Stimulated activated naive CD4-positive, alpha-beta T cell (primary cell): ENCODE data around the gene ENOPH1.
A peak's percentile ranks its signal among the peaks of the same experiment; 100 is the strongest.
"Not testable (repeated sequence)": the region's sequence is repeated elsewhere in the genome, so short reads cannot be mapped to it uniquely, and the experiment has no call there.

ENCODE experiments used
- DNase-seq, 6 experiments: peaks; one replicate each; lab custom pipeline; 2025; lab: John Stamatoyannopoulos, UW

The ENOPH1 gene

DNA sequence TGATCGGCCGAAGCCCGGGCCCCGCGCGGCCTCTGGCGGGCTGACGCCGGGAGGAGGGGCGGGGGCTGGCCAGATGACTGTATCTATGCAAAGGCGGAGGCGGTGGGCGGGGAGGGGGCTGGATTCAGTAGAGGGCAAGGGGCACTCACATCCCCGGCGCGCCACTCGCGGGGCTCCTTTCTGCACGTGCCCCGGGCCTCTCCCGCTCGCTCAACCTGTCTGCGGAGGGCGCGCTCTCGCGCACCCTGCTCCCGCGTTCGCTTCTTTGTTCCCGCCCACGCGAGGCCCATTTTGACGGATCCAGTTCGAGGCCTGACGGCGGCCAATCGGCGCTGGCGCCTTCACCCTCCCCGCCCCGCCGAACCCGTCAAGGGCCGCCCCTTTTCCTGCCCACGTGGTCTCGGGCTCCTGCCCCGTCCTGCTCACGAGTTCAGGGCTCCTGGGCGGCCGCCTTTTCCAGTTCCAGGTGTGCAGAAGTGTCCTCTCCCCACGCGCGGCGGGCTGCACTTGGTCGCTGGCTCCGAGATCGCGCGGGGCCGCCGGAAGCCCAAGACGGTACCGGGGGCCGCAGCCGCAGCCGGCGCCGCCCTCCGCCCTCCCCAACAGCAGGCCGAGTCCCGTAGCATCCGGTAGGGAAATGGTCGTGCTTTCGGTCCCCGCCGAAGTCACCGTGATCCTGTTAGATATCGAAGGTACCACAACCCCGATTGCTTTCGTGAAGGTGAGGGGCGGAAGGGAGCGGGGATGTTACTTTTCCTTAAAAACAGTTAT lies at the start of gene ENOPH1, which contains the start of gene HNRNPDL:
Gene ENOPH1, plus strand, starts transcription at position 398 of the 771 bp plus-strand sequence. Its CDS starts 240 bp downstream, at position 638.
Gene HNRNPDL, minus strand, starts transcription at position 270 of the 771 bp plus-strand sequence. CDS start 772 bp downstream, outside the sequence.
- peak; percentile 93 to 96 (median 94) for DNase-seq

DNA sequence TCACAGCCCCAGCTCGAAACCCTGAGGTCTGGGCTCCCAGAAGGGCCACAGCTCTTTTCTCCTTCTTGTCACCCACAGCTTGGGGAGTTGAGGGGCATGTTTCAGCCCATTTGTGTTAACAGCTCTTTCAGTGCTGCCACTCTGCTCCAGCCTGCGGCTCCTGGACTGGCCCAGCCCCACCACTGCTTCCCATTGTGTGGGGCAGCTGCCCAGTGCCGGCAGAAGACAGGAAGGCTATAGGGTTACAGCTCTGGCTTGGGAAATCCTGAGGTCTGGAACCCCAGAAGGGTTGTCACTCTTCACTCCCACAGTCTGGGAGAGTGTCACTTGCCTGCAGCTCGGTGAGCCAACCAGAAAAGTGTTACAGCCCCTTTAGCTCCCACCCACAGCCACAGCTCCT lies 49.6 kb upstream of the ENOPH1 start:
- DNase-seq, result no peak

DNA sequence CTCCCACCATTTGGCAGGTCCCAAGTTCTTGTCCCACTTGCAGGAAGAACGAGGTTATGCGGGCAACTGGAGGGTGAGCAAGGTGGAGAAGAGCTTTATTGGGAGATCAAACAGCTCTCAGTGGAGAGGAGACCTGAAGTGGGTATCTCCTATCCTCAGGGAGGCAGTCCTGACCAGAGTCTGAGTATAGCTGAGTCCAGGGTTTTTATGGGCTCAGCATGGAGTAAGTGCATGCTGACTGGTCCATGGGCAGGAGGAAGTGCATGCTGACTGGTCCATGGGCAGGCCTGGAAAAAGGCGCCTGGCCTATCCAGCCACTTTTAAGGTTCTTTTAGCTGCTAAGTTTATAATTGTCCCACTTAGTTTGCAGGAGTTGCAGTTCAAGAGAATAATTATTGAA lies 49.2 kb upstream of the ENOPH1 start:
- DNase-seq, result no peak

DNA sequence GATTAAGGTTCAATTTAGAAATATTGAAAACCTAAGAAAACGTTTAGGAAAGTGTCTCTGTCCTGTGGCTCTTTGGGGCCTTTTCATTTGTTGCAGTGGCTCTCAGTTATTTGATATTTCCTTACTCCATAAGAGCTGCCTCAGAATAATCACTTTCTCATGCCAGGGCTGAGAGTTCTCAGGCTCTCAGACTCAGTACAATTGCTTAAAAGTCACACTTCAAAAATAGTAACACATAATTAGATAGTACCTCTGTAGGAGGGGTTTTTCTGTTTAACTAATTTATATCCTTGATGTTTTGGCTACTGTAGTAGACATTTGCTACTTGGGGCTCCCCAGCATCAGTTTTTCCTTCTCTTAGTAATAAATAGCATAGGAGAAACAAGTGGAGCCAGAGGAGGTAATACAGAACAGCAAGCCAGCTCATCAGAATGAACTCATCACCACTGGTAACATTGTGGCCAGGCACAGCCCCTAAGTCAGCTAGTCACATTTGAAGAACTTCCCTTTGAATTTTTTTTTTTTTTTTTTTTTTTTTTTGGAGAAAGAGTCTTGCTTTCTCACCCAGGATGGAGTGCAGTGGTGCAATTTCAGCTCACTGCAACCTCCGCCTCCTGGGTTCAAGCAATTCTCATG lies 48.6 kb upstream of the ENOPH1 start:
- DNase-seq, result no peak

DNA sequence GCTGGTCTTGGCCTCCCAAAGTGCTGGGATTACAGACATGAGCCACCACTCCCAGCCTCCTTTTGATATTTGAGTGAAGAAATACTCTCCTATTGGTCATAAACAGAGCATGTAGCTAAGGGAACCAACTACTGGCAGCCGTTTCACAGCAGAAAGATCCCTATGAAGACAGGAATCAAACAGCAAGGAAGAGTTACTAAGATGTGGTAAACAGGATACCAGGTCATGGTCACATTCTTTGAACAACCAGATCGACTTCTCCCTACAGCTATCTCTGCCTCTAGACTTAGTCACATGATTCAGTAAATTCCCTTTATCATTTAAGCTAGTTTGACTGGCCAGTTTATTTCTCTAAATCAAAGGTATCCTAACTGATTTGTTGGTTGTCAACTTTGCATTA lies 47.6 kb upstream of the ENOPH1 start:
- no peak for DNase-seq

DNA sequence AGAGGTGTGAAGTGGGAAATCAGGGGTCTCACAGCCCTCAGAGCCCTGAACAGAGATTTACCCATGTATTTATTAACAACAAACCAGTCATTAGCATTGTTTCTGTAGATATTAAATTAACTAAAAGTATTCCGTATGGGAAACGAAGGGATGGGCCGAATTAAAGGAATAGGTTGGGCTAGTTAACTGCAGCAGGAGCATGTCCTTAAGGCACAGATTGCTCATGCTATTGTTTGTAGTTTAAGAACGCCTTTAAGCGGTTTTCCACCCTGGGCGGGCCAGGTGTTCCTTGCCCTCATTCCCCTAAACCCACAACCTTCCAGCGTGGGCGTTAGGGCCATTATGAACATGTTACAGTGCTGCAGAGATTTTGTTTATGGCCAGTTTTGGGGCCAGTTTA lies 44.1 kb upstream of the ENOPH1 start:
- not testable (repeated sequence) for DNase-seq

DNA sequence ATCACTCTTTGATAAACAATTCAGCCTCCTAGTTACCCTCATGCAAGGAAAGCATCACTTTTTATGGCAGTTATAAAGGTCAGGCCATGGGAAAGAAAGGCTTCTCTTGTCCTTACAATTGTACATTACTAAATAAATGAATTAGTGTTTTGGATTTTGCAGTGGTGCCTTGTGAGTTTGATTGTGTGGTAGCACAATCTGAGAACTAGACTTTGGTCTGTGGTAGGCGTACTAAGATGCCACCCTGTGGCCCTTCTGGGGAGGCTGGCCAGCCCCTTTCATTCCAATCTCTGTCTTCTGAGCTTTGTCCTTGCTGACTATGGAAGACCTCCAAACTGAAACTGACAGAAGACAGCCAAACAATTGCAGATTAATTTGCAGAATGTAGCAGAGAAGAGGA lies 42.0 kb upstream of the ENOPH1 start:
- DNase-seq, result no peak

DNA sequence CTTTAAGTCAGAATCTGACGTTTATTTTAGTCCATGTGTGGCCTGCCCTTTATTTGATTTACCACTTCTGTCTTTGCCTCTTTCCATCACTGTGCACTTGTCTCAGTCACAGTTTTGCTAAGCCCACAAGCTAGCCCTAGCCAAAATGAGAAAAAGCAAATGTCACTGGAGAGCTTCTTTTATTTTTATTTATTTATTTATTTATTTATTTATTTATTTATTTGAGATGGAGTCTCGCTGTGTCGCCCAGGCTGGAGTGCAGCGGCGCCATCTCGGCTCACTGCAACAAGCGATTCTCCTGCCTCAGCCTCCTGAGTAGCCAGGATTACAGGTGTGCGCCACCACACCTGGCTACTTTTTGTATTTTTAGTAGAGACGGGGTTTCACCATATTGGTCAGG lies 40.3 kb upstream of the ENOPH1 start:
- not testable (repeated sequence) for DNase-seq

DNA sequence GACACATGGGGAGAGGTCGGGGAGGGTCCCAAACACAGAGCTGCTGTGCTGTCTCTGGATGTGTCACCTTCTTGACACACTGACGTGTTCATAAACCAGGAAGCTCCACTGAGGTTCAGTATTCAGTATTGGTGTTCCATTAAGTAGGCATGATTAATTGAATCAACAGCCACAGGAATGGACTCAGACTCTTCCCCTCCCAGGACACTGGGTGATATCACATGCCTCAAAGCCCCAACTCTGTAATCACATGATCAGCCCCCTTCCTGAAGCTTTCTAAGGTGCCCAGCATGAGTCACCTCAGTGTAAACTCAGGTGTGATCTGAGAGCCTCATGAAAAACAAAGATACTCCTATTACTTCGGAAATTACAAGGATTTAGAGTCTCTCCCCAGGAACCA lies 35.5 kb upstream of the ENOPH1 start:
- no peak for DNase-seq

DNA sequence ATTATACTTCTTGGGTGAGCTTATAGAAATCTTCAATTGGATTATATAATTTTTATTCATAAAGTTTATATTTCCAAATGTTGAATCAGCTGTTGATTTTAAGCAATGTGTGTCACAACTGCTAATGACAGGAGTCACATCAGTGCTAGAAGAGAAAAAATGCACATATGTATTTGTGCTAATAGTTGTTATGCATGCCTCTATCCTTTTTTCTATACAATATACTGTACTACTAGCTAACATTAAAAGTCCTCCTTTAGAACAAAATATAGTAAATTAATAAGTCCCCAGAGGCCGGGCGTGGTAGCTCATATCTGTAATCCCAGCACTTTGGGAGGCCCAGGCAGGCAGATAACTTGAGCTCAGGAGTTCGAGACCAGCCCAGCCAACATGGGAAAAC lies 32.9 kb upstream of the ENOPH1 start:
- DNase-seq, result no peak

DNA sequence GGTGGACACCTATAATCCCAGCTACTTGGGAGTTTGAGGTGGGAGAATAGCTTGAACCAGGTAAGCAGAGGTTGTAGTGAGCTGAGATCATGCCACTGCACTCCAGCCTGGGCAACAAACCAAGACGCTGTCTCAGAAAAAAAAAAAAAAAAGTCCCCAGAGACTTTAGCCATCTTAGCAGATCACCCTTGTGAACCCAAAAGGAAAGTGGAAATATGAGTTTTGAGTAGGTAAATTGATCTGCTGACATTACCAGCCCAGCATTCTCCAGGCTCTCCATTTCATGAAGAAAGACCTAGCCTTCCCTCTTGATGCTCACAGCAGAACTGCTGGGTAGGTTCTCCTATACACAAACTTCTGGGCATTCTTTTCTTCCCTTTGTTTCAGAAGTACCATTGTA lies 32.1 kb upstream of the ENOPH1 start:
- no peak for DNase-seq

DNA sequence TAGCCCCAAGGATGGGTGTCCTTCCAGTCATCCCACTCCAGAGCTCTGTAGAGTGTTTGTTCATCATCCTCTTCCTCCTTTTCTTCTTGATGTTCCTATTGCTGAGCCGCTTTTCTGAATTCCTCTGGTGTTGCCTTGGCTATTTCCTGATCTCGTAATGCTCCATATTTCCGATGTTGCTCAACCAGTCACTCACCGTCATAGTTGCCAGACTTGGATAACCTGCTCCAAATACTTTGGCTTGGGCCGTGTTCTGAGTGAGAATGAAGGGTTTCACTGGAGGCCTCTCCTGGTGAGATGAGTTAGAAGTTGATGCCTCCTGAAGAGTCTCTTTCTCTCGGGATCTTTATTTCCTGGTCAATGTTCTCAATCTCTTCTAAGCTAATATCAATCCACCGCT lies 28.8 kb upstream of the ENOPH1 start:
- DNase-seq, result no peak

DNA sequence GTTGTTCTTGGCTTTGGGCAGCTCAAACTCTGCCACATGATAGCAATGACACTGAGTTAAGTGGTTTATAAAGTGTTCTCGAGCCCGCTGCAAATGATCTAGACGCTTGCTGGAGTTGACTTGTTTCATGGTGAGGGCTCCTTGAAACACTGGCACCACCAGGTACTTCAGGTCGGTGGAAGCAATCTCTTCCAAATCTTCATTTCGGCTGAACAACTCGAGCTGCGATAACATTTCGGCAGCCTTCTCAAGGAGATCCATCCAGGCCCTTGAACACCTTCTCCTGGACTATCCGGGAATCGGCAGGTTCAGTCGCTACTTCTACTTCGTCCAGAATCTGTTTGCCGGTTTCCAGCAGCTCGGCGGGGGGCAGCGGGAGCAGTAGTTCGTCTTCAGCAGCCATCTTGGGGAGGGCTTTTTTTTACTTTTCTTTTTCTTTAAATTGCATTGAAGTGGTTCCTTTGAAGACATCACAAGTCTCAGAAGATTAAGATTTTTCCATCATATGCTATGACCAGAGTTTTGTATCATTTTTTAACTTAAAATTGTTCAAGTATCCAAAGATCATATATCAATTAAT lies 28.1 kb upstream of the ENOPH1 start:
- DNase-seq, result no peak

DNA sequence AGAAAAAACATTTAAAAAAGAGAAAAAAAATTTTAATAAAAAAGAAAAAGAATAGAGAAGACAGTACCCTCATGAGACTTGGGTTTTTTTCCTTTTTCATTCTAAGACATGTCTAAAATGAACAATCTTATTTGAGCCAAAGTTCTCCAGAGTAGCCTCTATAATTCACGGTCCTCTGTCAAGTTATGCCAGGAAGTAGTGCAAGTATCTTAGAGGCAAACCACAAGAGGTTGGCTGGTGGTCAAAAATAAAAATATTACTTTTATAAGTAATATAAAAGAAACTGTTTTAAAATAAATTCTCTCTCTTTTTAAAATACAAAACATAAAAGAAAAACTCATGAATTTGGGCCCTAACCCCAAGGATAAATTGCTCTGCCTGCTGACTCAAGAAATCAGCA lies 26.7 kb upstream of the ENOPH1 start:
- no peak for DNase-seq

DNA sequence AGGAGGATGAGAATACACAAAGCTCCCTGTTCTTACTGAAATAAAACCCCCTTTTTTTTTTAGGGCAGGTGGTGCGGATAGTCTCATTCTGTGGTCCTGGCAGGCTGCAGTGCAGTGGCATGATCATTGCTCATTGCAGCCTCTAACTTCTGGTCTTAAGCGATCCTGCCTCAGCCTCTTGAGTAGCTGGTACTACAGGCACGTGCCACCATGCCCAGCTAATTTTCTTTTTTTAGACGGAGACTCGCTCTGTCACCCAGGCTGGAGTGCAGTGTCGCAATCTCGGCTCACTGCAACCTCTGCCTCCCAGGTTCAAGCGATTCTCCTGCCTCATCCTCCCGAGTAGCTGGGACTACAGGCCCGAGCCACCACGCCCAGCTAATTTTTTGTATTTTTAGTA lies 15.3 kb upstream of the ENOPH1 start:
- DNase-seq, result not testable (repeated sequence)

DNA sequence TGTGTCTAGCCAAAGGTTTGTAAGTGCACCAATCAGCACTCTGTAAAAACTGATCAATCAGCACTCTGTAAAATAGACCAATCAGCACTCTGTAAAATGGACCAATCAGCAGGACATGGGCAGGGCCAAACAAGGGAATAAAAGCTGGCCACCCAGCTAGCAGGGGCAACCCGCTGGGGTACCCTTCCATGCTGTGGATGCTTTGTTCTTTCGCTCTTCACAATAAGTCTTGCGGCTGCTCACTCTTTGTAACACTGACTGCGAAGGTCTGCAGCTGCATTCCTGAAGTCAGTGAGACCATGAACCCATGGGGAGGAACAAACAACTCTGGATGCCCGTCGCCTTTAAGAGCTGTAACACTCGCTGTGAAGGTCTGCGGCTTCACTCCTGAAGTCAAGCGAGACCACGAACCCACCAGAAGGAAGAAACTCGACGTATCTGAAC lies 14.4 kb upstream of the ENOPH1 start:
- DNase-seq, result no peak

DNA sequence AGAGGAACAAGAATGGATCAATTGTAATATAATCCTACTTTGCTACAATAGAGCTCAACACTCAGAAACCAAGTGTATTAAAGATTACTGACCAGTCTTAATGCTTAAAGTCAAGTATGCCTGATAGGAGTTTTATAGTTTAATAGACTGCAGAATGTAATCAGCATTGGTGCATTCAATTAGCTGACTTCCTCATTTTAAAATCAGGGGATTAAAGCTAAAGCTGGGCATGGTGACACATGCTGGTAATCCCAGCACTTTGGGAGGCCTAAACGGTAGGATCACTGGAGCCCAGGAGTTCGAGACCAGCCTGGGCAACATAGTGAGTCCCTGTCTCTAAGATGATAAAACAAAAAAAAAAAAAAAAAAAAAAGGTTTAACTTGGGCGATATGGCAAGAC lies 10.9 kb upstream of the ENOPH1 start:
- DNase-seq, result no peak

DNA sequence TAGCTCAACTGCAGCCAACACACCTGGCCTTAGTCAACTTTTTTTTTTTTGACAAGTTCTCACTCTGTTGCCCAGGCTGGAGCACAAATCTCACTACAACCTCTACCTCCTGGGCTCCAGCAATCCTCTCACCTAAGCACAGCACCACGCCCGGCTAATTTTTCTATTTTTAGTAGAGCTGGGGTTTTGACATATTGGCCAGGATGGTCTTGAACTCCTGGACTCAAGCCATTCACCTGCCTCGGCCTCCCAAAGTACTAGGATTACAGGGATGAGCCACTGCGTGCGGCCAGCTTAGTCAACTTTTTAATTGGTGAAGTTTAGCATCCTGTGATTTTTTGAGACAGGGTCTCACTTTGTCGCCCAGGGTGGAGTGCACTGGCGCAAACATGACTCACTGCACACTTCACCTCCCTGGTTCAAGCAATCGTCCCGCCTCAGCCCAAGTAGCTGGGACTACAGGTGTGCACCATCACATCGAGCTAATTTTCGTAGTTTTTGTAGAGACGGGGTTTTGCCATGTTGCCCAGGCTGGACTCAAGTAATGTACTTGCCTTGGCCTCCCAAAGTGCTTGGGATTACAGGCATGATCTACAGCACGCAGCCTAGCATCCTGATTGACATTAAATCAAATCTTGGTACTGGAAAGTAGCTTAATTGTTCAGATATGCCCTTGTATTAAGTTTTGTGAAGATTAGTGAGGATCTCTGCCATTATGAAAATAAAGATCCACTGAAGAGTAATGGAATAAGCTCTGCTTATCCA lies 8.4 kb upstream of the ENOPH1 start:
- peak in 1 of 6 experiments; percentile 33 for DNase-seq

DNA sequence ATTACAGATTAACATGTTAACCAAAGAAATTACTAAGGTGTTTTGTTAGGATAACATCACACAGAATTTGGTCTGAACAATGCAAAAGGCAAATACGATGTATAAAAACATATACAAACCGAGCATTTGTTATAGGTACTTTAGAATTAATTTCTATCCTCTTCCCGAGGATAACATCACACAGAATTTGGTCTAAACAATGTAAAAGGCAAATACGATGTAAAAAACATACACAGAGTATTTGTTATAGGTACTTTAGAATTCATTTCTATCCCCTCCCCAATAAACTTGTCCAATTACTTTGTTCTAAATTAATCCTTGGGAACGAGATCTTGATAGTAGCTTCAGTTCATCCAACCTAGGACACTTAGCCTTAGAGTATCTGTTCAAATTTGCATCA lies 7.8 kb upstream of the ENOPH1 start:
- DNase-seq, result peak in 1 of 6 experiments; percentile 33

DNA sequence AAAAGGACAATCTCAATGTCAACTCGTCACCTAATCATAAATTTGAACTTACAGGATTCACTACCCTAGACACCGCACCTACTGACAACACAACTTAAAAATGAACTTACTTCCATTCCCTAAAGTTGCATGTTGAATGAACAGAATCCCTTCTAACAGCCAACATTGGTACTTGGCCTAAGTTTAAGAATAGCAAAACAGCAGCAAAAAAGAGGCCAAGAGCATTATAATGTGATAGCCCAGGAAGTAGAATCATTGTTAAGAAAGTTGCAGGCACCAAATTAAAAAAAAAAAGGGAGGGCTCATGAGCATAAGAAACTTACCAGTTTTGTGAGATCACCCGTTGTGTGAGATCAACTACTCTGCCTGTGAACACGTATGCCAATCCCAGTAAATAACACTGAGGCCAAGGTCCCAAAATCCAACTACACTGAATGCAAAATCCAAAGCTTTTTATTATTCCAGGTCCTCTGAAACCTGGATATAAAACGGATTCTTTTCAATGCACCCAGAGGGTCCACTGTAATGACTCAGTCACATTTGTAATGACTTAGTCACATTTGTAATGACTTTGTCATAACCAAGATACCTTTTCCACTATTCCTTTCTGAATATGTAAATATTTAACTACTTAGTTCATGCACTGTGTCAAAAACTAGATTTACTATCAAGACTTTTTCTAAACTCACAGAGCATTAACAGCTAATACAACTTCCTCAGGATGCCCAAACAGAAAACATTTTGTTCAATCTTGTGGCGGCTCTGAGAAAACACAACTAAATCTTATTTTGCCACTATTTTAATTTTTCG lies 6.9 kb upstream of the ENOPH1 start:
- DNase-seq, result peak in 1 of 6 experiments; percentile 25

DNA sequence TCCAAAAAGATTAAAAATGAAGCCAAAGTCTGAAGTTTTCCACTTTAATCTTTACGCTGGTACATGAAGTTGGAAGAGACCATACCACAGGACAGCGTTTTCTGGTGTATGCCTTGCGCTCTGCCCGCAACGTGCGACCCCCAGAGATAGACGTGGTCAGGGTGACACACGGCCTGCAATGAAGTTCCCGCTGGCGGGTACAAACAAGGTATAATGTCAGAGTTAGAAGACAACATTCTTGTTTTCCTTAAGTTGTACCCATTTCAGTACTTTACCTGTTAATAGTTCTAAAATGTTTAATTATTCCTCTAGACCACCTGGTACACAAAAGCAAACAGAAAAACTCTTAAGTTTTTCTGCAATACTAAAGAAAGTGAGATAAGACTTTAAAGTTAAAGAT lies 4.9 kb upstream of the ENOPH1 start:
- DNase-seq, result no peak
